C1 segment of cervical spinal cord (tissue), 14 donors: Measurements from ENCODE around the gene GRM1.

Experiments
- DNase-seq, 14 donors: peaks; one replicate each; lab custom pipeline; 2025; lab: John Stamatoyannopoulos, UW

The GRM1 gene

DNA sequence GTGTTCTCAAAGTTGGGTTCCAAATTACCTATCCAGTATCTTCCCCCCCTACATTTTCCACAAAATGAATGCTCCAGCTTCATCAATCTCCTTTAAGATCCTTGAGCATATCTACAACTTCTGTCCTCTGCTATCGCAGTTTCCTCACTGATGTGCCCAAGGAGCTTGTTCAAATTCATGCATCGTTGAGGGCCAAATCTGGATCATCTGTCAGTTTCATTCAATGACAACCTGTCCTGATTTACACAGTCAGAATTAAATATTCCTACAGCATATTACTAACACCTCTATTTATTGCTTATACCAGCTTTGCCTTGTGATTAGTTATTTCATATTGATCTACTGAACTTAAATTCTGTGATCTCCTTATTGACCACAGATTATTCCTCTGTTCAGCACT is 68.7 kb downstream of the GRM1 start:
- peak in 1 of 14 donors; percentile 44 for DNase-seq

- no peak for DNase-seq
Measured at GRCh38 chr6:146100776-146101175, 71.9 kb downstream of the GRM1 start.

- peak in 1 of 14 donors; percentile 5 for DNase-seq
Measured at GRCh38 chr6:146103416-146104072, 74.7 kb downstream of the GRM1 start.

DNA sequence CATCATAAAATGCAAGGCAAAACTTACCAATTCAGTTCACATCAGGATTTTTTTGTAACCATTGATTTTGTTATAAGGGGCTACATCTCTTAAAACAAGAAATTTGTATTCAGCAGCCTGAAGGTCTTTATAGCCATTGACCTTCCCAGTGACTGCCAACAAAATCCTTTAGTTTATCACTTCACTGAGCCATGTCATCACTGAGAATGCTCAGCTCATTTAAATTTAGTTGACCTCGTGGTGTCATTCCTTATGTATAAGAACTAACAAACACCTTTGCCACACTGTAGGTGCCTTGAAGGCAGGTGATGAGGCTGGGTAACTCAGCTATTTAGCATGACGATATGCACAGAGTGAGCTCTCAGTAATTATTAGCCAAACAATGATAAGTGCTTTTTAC is 77.7 kb downstream of the GRM1 start:
- DNase-seq, result no peak

DNA sequence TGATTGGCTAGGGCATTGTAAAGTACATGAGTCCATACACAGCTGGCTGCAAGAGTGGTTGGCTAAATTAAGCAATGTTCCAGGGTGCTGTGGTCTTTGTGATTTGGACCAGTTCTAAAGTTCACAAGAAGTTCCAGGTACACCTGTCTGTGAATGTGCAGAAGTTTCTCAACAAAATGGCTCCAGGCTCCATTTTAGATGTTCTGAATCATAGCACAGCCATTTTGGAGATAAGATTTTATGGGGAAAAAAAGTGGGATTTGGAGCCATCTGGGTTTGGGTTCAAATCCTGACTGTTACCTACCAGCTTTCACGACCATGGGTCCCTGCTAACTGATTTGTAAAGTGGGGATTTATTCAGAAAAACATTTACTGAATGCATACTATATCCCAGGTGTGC is 82.1 kb downstream of the GRM1 start:
- DNase-seq, result no peak

DNA sequence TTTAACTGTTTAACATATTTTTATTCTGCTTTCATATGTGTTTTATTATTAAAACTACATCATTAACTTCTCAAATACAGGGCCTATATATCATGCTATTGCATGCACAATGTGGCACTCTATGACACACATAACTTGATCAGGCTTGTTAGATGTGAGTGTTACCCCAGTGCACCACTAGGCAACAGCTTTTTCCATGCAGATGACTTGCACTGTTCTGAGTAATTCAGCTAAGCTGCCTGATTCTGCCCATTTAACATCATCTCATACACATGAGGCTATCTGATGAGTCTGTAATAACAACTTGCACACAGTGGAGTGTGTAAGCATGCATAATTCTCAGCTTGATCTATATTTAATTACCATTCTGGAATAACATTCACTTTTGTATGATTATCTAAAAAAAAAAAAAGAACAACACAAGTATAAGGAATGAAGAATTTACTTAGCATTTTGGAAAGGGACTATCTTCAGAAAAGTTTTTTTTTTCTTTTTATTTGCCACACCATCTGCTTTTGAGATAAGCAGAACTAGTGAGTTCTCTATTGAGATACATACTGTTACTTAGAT is 83.1 kb downstream of the GRM1 start:
- DNase-seq, result peak in 1 of 14 donors; percentile 26

- DNase-seq, result peak in 1 of 14 donors; percentile 20
Measured at GRCh38 chr6:146113084-146113623, 84.3 kb downstream of the GRM1 start.

DNA sequence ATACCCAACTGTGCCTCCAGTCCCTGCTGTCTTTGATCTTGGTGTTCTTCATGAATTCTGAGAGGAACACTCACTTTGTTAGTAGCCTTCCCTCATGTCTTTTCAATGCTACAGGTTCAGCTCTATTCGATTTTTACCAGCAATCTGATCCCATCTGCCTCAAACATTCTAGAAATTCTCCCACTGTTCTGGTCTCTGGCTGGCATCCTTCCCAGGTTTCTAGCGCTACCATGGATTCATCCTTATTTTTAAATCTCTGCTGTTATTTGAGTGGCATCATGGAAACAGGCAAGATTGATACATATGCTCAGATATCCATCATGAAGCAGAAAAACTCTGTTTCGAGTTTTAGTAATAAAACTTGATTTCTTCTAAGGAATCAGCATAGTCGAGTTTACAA is 94.8 kb downstream of the GRM1 start:
- peak in 1 of 14 donors; percentile 48 for DNase-seq

GRCh38 chr6:146127447-146128215 is 98.8 kb downstream of the GRM1 start:
- DNase-seq, result peak in 2 of 14 donors; percentile 19 to 90

- DNase-seq, result peak in 1 of 14 donors; percentile 91
Measured at GRCh38 chr6:146133866-146134265, 105.0 kb downstream of the GRM1 start.

DNA sequence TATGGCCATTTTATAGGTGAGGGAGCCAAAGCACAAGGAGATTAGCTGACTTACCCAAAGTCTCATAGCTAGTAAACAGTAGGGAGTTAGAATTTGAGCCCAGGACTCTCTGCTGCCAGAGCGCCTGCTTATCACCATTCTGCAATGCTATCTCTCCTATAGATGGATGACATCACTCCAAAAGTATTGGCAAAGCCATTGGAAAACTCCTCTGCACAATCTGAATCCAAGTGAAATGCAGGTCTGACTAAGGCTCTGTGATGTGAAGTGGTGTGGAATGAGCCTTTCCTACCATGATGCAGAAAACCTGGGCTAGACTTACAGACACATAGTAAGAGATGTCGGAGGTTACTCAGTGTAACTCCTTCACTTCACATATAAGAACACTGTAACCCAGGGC is 106.3 kb downstream of the GRM1 start:
- DNase-seq, result no peak

DNA sequence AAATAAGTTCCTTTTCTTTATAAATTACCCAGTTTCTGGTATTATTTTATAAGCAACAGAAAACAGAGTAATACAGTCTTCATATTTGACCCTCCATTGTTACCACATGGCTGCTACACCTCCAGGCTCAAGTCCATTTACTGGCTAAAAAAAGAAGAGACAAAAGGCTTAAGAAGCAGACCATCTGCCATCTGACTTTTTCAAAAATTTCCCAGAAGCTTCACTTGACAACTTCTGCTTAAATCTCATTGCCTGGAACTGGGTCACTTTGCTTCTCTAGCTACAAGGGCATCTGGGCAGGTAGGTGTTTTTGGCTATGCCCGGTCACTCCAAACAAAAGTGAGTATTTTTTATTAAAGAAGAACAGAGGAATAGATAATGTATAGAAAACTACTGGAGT is 118.0 kb downstream of the GRM1 start:
- DNase-seq, result peak in 1 of 14 donors; percentile 66

- DNase-seq, result no peak
Measured at GRCh38 chr6:146149770-146150169, 120.9 kb downstream of the GRM1 start.

GRCh38 chr6:146153040-146153758 is 124.3 kb downstream of the GRM1 start:
- DNase-seq, result no peak

- DNase-seq, result no peak
Measured at GRCh38 chr6:146154197-146154596, 125.3 kb downstream of the GRM1 start.

DNA sequence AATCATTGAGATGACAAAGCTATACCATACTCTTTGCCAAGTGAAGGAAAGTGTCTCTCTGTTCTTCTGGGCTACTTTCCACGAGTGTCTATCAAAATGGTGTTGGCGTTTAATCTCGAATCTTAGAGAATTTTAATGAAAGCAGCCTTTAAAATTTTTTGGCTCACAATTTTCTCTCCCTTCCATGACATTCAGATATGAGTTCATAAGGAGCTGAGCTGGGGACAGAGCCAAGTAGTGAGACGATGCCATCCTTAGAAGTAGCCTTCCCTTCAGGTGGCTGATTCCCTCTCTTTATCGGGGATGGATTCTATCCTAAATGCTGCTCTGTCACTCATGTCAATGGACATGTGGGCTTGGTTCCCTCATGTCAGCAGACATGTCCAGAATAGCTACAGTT is 132.8 kb downstream of the GRM1 start:
- DNase-seq, result no peak

GRCh38 chr6:146169872-146170271 is 141.0 kb downstream of the GRM1 start:
- DNase-seq, result no peak

GRCh38 chr6:146177785-146178184 is 148.9 kb downstream of the GRM1 start:
- DNase-seq, result no peak

GRCh38 chr6:146183831-146184230 is 155.0 kb downstream of the GRM1 start:
- peak in 1 of 14 donors; percentile 38 for DNase-seq

DNA sequence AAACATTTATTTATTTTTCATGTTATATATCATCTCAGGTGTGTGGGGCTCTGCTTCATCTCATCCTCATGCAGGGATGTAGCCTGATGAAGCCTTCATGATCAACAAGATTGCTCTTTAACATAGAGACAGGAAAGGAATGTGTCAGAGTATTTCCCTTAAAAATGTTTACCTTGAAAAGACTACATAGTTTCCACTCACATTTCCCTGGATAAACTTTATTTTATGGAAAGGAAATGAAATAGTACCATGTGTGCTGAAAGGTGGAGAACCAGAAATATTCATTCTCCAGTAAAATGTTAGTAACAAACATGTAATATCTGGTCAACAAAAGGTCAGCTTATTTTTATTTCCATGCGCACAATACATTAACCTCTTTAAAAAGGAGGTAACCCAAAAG is 155.8 kb downstream of the GRM1 start:
- no peak for DNase-seq

DNA sequence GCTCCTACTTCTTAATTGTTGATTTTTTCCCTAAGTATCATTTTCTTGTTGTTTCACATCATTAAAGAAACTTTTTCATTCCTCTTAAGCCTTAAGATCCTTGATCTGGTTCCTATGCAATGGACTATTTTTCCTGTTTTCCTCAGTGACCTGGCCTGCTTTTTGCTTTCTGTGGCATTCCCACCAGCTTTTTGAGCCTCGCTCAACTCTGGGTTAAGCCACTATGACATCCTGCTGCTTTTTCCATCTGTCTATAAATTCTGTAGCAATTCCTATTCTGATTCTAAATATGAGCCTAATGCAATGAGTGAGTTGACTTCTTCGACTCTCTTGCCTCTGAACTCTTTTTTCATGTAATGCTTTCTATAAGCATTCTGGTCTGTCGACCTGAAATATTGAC is 160.3 kb downstream of the GRM1 start:
- peak in 1 of 14 donors; percentile 94 for DNase-seq

- DNase-seq, result peak in 1 of 14 donors; percentile 49
Measured at GRCh38 chr6:146190581-146190980, 161.7 kb downstream of the GRM1 start.
